ENCODE results near the gene MTUS2.

Gene MTUS2

DNA sequence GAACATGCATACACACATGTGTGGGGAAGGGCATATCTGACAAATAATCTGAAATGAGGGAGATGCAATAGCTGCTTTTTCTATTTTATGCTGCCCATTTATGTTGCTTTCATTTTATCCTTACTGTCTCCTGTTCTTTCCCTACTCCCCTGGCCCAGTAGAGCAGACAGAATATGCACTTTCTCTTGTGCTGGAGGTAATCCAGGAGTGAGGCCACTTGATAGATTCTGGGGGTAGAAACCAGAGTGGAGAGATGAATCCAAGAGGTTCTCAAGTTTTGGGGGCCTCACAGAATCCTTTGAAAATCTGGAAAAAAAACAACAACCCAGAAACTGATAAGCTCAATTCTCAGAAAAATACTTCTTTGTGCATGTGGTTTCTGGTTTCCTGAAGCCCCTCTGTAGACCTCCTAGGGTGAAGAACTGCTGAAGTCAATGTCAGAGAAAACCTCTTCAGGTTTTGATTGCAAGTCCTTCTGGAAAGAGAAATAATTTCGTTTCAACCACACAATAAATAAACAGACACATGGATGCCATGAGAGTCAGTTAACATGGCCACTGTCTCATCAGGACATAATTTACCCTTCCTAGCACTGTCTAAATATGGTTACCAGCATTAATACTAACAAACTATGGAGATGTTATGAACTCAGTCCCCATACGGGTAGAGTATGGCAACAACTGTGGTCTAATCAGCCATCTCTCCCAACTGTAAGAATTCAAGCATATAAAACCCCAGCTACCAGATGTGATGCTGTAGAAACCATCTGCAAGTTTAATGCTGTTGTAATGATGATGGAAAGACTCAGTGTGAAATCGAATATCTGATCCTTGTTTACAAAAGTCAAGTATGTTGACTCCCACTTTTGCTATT, 419.8 kb downstream of the MTUS2 start:
- DNase-seq (ENCODE audit: low spot score) = no peak

DNA sequence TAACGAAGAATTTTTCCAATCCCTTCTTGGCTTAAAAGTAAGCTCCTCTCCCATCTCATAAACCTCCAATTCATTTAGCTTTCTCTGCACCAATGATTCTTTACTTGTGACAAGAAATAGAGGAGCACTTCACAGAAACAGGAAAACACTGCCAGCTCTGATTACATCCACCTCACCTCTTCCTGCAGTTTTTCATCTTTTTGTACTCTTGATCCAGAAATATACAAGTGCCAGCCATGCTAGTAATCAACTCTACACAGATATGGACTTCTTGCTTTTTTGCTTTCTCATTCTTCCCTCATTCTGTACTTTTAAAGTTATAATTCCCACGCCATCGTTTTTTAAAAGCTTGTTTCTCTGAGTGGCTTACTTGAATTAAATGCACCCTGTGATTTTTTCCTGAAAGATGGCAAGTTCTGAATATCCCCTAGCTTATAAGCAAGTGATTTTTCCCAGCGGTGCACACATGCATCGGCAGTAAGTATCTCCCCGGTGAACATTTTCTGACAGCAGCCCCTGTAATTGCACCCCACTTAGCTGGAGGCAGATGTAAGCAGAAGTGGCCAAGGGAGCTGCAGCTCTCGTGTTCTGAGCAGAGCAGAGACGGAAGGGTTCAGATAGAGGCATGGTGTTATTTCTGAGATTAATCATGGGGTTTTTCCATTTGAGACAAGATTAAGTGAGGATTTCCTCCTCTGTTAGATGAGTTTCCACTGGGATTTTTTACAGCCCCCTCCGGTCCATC, 434.7 kb downstream of the MTUS2 start:
- no peak for DNase-seq (ENCODE audit: low spot score)

DNA sequence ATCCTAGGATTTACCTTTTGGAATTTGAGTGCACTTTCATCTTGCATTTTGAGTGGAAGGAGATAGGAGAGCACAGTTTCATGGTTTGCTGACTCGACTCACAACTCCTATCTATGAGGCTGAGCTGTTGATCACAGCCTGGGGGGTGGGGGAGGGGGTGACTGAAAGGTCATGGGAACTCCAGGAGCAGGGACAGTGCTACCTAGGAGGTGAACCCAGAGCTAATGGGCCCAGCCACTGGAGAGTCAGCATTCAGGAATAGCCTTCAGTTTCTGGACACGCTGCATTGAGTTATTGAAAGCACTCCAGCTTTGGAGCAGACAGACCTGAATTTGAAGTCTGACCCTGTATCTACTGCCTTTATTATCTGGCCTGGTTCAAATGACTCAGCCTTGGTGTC, 435.4 kb downstream of the MTUS2 start:
- no peak for DNase-seq (ENCODE audit: low spot score)

DNA sequence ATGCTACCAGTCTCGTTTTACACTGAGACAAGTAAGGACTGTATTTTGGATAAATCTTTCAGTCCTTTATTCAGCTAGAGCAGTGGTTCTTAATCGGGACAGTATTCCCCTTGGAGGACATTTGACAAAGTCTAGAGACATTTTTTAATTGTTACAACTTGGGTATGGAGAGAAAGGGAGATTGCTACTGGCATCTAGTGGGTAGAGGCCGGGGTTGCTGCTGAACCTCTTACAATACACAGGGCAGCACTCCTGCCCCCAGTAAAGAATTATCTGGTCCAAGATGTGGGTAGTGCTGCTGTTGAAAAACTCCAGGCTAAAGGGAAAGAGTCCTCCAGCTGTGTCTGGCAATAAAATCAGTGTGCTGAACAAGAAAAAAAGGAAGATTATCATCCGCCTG, 440.5 kb downstream of the MTUS2 start:
- no peak for DNase-seq (ENCODE audit: low spot score)

DNA sequence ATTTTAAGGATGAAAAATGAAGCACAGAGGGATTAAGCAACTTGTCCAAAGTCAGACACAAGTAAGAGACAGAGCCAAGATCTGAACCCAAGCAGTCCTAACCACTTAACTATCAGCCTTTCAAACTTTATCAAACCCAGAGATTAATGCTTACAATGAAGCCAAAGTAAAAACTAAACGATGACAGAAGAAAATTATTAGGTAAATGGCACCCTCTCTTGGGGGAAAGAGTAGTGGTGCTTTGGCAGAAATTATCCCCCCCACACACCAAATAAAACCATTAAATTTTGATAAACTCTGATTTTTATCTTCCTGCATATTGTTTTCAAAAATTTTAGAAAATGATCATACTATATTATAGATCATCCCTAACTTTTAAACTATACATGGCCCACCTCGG, 446.1 kb downstream of the MTUS2 start:
- no peak for DNase-seq (ENCODE audit: low spot score)

DNA sequence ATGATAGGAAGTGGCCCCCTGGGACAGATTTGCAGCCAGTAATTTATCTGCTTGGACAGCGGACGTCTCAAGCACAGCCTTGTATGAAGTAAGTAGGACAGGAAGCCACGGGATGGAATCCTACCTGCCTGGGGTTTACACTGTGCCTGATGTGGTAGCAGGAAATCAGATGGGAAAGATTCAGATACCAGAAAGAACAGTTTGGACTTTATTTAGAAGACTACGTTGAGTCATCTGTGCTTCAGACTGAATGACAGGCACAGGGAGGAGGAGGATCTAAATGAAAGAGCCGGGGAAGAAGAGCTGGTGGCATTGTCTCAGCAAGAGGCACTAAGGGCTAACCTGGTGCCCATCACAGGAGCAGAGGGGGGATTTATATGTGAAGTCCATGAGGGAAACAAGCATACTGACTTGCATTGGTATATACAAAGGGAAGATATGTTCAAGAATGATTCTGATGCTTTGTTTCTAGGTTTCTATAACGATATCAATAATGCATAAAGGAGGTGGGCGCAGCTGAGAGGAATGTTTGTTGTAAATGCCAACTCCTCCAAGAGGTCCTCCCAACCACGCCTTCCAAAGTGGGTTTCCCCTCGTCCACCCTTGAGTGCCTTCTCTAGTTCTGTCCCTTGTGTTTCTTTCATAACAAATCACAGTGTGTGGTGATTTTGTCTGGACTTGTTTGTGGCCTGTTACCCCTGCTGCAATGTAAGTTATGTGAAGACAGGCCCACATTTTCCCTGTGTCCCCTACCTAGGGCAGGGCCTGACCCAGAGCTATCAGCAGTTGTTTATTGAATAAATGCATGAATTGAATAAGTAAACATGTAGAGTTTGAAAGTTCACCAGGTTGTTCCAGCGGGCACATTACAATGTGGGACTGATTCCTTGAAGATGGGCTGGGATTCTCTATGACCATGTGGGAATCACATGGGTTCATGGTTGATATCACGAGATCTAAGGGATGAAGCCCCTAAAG, 446.9 kb downstream of the MTUS2 start:
- no peak for DNase-seq (ENCODE audit: low spot score)

DNA sequence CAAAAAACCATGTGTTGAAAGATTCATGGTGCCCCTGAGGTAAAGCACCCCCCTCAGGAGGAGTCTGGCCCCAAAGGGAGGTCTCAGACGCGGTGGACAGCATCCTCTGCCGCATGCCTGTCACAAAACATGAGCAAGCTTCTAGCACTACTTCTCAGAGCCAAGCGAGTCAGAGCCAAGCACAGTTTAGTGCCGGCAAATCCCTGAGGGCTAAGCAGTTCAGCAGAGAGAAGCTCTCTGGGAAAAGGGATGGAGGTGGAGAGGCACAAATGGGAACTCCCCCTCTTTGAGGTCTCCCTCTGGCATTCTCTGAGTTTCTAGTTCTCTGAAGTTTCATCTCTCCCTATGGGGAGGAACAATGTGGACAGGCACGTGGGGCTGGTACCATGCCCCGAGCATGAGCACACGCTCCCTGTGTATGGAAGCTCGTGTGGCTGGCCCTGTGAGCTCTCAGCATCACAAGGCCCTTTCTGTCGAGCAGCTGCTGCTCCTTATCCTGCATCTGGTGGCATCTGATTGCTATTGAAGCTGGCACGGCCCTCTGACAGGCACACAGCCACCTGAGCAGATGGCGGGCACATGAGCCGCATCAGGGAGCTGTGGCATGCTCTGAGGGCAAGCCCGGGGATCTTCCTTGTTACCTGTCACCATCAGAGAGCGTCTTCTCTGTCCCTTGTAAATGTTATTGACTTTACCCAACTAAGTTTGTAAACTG, 450.3 kb downstream of the MTUS2 start:
- no peak for DNase-seq (ENCODE audit: low spot score)

DNA sequence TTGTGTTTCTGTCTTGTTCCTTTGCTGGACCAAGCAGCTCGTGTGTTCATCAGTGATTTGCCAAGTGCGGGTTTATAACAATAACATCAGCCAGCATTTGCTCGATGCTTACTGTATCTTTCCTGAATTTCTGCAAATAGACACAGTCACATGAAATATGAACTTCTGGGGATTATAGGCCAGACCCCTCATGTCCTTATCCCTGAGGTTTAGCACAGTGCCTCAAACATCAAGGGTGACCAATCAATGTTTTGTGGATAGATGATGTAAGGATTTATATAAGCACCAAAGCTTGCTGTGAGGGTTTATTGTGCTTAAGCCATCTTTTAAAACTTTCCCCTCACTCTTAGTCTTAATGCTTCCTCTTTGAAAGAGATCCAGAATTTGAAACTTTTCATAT, 451.5 kb downstream of the MTUS2 start:
- no peak for DNase-seq (ENCODE audit: low spot score)

DNA sequence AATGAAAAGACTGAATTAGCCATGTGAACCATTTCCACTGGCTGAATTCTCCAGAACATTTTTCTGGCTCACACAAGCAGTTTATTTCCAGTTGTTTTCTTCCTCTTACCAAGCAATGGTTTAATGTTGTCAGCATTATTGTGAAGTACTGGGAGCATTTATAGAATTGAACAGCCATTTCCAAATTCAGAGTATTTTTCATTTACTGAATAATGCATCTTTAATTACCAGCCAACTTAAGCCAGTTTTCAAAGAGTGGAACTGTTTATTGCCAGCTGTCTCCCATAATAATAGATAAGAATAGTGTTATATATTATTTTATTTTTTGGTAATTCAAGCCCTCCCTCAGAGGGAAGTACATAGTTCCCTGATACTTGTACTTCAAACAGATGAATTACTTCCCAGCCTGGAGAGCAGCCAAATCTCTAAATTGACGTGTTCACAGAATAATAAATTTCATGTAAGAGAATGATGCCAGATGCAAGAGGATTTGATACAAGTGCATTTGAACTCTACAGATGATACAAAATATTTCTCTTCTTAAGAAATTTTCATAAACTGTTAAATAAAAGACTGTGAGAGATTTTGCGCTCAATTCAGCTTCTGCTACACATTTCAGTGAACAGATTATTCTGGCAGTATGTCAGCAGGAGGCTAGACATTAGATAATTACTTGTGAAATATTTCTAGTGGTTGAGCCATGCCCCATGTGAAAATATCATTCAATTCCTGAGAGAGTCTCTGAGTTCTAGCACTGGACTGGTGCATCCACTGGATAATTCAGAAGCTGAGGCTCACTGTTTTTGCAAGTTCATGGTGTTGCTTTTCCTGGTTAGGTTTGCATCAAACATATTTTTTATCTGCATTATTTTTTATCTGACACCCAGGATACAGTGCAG, 459.5 kb downstream of the MTUS2 start:
- DNase-seq (ENCODE audit: low spot score) = no peak

DNA sequence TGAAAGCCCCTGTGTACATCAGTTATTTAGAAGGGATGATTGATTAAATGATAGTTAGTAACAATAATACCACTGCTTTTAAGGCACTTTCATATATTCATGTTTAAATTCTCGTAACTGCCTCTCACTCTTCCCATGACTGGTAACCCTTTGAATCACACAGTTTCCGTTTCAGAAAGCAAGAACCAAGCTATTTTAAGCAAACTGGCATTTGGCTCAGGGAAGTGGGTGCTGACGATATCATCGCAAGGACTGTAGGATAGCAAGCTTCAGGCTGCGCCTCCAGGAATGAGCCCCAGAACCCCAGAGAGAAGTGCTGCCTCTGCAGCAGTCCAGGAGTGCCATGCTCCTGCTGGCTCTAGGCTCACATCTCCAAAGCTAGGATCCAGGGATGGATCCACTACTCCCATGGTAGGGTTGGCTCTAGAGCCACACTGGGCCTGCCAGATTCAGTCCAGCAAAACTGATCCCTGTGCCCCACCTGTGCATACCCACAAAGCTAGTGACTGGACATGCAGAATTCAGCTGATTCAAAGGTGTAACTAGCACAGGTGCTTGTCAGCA, 461.9 kb downstream of the MTUS2 start:
- DNase-seq (ENCODE audit: low spot score) = no peak

DNA sequence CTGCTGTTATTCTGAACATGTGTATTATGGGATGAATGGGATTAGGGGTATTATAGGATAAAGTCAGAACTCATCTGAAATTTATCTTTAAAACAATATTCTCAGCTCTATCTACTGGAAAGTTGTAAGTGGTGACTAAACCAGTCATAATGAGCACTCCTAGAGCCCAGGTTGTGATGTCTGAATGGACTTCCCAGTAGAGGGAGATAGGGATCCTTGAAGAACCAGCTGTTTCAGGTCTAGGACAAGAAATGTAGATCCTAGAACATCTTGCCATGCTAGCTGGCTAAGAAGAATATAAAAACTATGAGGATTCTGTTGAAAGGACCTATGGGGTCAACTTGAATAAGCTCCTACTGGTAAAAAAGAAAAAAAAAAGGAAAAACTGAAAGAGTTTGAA, 464.6 kb downstream of the MTUS2 start:
- DNase-seq (ENCODE audit: low spot score) = no peak

DNA sequence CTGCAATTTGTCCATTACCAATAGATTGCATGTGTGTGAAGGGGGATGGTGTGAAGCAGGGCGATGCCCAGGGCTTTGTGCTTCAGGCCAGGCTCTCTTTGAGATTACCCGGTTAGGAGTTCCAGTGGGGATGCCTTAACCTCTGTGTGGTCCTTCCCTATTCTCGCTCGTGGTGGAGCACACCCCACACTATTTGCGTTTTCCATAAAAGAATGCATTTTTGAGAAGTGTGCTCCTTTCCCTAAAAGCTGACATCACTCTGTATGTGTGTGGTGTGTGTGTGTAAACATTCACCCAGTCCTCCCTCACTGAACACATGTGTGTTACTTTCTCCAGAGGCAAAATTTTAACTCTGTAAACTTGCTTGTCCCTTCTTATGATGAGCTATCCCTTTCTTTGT, 467.1 kb downstream of the MTUS2 start:
- DNase-seq (ENCODE audit: low spot score) = no peak

DNA sequence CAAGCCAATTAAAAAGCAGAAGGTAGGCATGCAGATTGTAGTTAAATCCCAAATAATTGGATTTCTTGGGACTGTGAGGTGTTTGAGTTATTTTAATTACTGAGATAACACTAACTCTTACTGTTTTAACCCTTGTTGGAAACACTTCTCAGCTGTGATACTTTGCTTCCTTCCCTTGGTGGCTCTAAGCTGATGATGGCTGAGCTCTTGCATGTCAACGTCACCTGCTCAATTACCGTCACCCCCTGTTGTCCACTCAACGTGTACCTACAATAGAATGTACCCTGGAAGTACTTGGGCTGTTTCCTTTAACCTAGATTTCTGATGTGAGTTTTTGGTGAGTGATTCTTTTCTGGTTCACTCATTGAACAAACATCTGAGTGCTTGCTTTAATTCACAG, 471.9 kb downstream of the MTUS2 start:
- no peak for DNase-seq (ENCODE audit: low spot score)

DNA sequence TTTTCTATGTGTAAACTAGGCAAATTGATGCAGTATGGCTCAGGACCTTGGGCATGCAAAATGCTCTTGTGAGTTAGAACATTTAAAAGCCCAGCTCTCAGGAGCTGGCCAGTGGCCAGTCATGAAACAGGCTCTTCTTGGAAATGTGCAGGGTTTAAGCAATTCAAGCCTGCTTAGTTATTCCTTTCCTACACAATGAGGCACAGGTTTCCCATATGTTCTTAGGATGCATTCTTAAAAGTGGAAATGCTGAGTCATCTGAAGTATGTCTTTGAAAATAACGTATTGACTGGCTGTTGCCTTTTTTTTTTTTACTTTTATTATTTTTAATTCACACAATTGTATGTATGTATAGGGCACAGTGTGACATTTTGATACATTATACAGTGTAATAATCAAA, 474.7 kb downstream of the MTUS2 start:
- no peak for DNase-seq (ENCODE audit: low spot score)

DNA sequence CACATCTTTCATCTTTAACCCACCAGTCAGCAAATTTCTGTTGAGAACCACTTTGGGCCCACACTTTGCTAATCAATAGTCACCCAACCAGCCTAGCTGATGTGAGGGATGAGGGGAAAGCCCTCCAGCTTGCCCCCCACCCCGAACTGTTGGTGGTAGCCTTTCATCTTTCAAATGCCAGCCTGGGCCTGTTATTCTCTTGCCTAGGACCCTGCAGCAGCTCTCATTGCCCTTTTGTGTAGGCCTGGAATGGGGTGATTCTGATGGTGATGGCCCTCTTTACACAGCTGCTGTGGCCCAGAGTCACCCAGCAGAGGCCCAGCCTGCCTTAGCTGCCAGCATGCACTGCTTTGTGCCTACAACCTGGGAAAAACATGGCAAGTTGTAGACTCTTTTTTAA, 480.9 kb downstream of the MTUS2 start:
- no peak for DNase-seq (ENCODE audit: low spot score)

DNA sequence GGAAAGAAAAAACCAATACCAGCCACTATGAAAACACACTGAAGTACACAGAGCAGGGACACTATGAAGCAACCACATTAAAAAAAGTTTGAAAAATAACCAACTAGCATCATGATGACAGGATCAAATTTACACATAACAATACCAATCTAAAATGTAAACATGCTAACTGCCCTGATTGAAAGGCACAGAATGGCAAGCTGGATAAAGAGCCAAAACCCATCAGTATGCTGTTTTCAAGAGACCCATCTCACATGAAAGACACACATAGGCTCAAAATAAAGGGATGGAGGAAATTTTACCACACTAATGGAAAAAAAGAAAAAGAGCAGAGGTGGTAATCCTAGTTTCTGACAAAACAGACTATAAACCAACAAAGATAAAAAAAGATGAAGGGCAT, 484.0 kb downstream of the MTUS2 start:
- no peak for DNase-seq (ENCODE audit: low spot score)

DNA sequence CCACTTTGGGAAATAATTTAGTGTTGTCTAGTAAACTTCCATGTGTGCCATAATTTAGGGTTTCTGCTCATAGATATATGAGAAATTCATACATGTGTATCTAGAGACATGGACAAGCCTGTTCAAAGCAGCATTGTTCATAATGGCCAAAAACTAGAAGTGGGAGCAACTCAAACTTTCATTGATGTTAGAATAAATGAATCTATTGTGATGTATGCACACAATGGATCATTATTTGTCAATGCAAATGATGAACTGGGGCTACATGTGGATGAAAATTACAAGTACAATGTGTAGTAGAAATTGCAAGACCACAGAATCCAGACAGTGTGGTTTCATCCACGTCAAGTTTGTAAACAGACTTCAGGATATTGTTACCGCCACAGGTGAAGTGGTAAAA, 490.7 kb downstream of the MTUS2 start:
- no peak for DNase-seq (ENCODE audit: low spot score)

DNA sequence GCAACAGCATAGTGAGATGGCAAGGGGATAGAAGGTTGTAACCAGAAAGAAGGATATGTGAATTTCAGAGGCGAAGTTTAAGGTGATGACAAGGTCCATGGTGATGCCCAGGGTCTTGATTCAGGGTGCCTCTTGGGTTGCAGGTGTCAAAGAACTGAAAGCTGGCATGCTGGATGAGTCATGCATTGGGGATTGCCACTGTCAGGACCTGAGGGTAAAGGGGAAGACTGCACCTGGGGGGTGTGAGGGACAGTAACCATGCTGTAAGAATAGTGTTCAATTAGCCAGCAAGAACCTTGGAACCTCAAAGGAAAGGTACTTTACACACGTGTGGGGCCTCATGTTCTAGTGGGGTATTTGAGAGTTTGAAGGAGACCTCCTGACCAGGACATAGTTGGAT, 495.7 kb downstream of the MTUS2 start:
- DNase-seq (ENCODE audit: low spot score) = no peak

DNA sequence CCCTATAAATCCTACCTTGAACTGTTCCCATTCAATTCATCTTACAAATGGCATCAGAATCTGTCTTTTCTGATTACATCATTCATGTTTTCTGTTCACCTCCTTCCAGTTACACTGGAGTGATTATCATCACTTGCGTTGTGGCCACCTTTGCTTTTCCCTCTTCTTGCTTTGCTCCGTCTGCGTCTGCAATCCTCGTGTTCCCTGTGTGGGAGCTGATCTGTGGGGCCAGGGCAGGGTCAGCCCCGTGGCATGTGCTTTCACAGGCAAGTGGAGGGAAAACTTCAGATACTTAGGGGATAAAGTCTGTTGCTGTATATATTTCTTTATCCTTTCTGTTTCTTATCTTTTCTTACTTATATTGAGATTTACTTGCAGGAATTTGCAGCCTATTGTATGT, 497.7 kb downstream of the MTUS2 start:
- DNase-seq (ENCODE audit: low spot score) = no peak

DNA sequence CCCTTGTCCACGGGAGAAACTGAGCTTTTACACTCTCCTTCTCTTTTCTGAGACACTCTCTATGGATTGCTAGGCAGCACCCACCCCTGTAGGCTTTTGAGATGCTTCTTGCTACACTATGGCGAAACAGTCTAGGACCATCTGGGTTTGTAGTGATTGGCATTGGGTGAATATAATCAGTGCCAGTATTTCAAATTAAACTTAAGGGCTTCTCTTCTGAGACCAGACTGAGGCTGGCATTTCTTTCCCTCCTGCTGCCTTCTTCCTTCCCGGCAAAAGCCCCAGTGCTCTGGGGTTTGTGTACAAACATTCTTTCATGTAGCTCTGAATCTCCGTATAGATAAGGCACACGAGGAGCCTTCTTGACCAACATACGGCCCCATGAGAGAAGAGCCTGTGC, 498.6 kb downstream of the MTUS2 start:
- no peak for DNase-seq (ENCODE audit: low spot score)
